ENCODE measurements around the gene USP38. TPM values are rescaled to one million over a fixed set of nuclear protein-coding genes. Genes with fewer than 3 reads are reported as not detected.
A peak's percentile ranks its signal among the peaks of the same experiment; 100 is the strongest.

Gene USP38
- total and polyA plus RNA-seq, 2 donors (not counting 1 experiment from before 2014, with no cell fraction given): 13.9 to 15.7 TPM

DNA sequence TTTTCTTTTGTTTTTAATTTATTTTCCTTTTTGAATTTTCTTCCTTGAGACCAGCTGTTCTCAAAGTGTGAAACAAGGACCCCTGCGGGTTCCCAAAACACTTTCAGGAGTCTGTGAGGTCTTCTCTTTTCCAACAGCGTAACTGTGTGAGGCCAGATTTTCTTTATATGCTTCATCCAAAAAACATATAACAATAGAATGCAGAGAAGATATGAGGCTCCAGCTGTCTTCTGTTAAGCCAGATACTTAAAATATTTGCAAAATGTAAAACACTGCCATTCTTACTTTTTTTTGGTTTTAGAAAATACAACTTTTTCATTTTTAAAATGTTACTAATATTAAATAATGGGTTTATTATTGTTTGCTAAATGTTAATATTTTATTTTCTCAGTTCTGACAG is 27.8 kb downstream of the USP38 start:
- no peak overlapping the region for H3K9ac ChIP-seq (ENCODE audit: insufficient read depth, low read length)
- H3K79me2 ChIP-seq (ENCODE audit: control insufficient read depth, insufficient read depth, low read length): no peaks in the 10 kb centered on the region
- H3K27me3 ChIP-seq (ENCODE audit: control insufficient read depth, insufficient read depth, low read length): no peaks in the 10 kb centered on the region
- H3K27ac ChIP-seq (ENCODE audit: insufficient read depth, low read length): no peak overlapping the region
- TF ChIP-seq EZH2 (IDR thresholded peaks at IDR 0.05; ENCODE audit: low read length, missing control alignments): no peak
- no peaks in the 10 kb centered on the region for H3K4me1 ChIP-seq (ENCODE audit: control insufficient read depth, extremely low read depth, insufficient read depth, low read length)
- no peaks in the 10 kb centered on the region for H3K9me3 ChIP-seq (ENCODE audit: control insufficient read depth, insufficient read depth, low read depth, low read length)
- H2AFZ ChIP-seq (ENCODE audit: low read length): no peak overlapping the region
- DNase-seq (ENCODE audit: low read depth in 2 of 2): no peak
- peaks cover 6% of the 10 kb centered on the region for H3K36me3 ChIP-seq (ENCODE audit: control insufficient read depth, insufficient read depth, low read length)
- no peak overlapping the region for H3K4me3 ChIP-seq (replicated peaks in 1 of 4; ENCODE audit: control extremely low read depth in 1 of 4, insufficient read depth in 1 of 4, low read depth in 3 of 4, low read length in 4 of 4)
- no peaks in the 10 kb centered on the region for H4K20me1 ChIP-seq (ENCODE audit: control insufficient read depth, extremely low read depth, insufficient read depth, low read length)
- H3K4me2 ChIP-seq (ENCODE audit: extremely low read depth, insufficient read depth, low read length): no peak overlapping the region

DNA sequence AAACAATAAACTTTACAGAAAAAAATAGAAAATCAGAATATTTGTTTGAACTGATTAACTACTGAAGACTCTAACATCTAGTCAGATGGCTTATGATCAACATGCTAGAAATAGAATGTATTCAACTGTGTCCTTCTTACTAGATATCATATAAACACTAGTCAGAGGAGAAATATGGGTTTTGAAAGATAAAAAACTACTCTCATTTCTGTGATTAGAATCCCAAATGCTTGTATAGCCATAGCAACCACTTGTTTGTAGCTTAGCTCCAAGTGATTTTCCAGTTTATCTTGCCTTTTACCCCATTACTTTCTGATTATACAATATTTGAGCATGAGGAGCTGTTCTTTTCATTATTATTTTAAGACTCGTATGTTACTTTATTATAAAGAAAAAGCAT is 31.2 kb downstream of the USP38 start:
- no peak overlapping the region for H3K27ac ChIP-seq (ENCODE audit: insufficient read depth, low read length)
- no peak overlapping the region for H3K4me3 ChIP-seq (replicated peaks in 1 of 4; ENCODE audit: control extremely low read depth in 1 of 4, insufficient read depth in 1 of 4, low read depth in 3 of 4, low read length in 4 of 4)
- H4K20me1 ChIP-seq (ENCODE audit: control insufficient read depth, extremely low read depth, insufficient read depth, low read length): no peaks in the 10 kb centered on the region
- no peak for TF ChIP-seq CTCF (conservative IDR thresholded peaks at IDR 0.05 in 1 of 2, IDR thresholded peaks at IDR 0.05 in 1 of 2; ENCODE audit: low read depth in 1 of 2, low read length in 2 of 2)
- no peak overlapping the region for H2AFZ ChIP-seq (ENCODE audit: low read length)
- peak in 1 of 2 donors; percentile 5 for DNase-seq (ENCODE audit: low read depth in 2 of 2)
- H3K27me3 ChIP-seq (ENCODE audit: control insufficient read depth, insufficient read depth, low read length): no peaks in the 10 kb centered on the region
- peaks cover 6% of the 10 kb centered on the region for H3K36me3 ChIP-seq (ENCODE audit: control insufficient read depth, insufficient read depth, low read length)
- no peaks in the 10 kb centered on the region for H3K79me2 ChIP-seq (ENCODE audit: control insufficient read depth, insufficient read depth, low read length)
- no peaks in the 10 kb centered on the region for H3K4me1 ChIP-seq (ENCODE audit: control insufficient read depth, extremely low read depth, insufficient read depth, low read length)
- H3K9me3 ChIP-seq (ENCODE audit: control insufficient read depth, insufficient read depth, low read depth, low read length): no peaks in the 10 kb centered on the region
- no peak overlapping the region for H3K4me2 ChIP-seq (ENCODE audit: extremely low read depth, insufficient read depth, low read length)
- no peak overlapping the region for H3K9ac ChIP-seq (ENCODE audit: insufficient read depth, low read length)

- Histone ChIP-seq H3K27ac (ENCODE audit: insufficient read depth, low read length) (no peak overlapping the region), H3K27me3 (ENCODE audit: control insufficient read depth, insufficient read depth, low read length) (no peaks in the 10 kb centered on the region), H3K4me1 (ENCODE audit: control insufficient read depth, extremely low read depth, insufficient read depth, low read length) (no peaks in the 10 kb centered on the region), H2AFZ (ENCODE audit: low read length) (no peak overlapping the region), H3K4me3 (replicated peaks in 1 of 4; ENCODE audit: control extremely low read depth in 1 of 4, insufficient read depth in 1 of 4, low read depth in 3 of 4, low read length in 4 of 4) (no peak overlapping the region), H3K36me3 (ENCODE audit: control insufficient read depth, insufficient read depth, low read length) (no peaks in the 10 kb centered on the region), H3K4me2 (ENCODE audit: extremely low read depth, insufficient read depth, low read length) (no peak overlapping the region), H3K9me3 (ENCODE audit: control insufficient read depth, insufficient read depth, low read depth, low read length) (no peaks in the 10 kb centered on the region), H3K9ac (ENCODE audit: insufficient read depth, low read length) (no peak overlapping the region), H3K79me2 (ENCODE audit: control insufficient read depth, insufficient read depth, low read length) (no peaks in the 10 kb centered on the region), H4K20me1 (ENCODE audit: control insufficient read depth, extremely low read depth, insufficient read depth, low read length) (no peaks in the 10 kb centered on the region)
- DNase-seq (ENCODE audit: low read depth in 2 of 2): no peak
- no peak for TF ChIP-seq CTCF (conservative IDR thresholded peaks at IDR 0.05 in 1 of 2, IDR thresholded peaks at IDR 0.05 in 1 of 2; ENCODE audit: low read depth in 1 of 2, low read length in 2 of 2)
Measured at GRCh38 chr4:143224255-143224654, 39.5 kb downstream of the USP38 start.
